ENCODE results near the gene MAP4K1. TPM values are rescaled to one million over a fixed set of nuclear protein-coding genes. Genes with fewer than 3 reads are reported as not detected.
A peak's percentile ranks its signal among the peaks of the same experiment; 100 is the strongest.

Gene MAP4K1
- polyA plus RNA-seq, 2 of the 4 experiments (the other 2 are of a cell fraction) = 1.2 to 2.6 TPM

DNA sequence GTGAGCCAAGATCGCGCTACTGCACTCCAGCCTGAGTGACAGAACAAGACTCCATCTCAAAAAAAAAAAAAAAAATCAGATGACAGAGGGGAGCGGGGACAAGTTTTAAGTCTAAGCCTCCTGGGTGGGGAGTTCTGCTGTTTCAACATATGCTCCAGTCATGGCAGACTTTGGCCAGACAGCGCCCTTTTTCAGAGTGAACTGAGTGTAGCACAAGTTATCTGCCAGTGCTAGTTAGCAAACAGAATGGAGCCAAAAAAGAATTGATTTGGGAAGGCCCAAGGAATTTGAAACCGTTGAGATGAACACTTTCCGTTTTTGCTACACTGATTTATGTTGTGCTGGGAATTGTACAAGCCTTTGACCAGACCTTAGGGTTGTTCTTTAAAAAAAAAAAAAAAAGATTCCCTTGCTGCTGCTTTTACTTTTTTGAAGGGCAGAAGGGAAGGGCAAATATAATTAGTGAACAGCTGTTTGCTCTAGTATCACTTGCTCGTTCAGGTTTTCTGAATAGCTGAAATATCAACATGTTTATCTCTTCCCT lies 35.3 kb upstream of the MAP4K1 start:
- ChIA-PET POLR2A (interaction anchor here (0.7 to 1.0 kb wide), 4 partner anchors 15 to 528 kb away, joined by 3 read pairs; no protein-coding TSS in a partner anchor), CTCF (interaction anchor here (0.6 to 20.1 kb wide), 14 partner anchors 12 to 277 kb away, joined by 3 to 336 read pairs (median 4); partner anchors contain the start of genes FAM98C, MRPS12 and SARS2)
- ATAC-seq (peak in 1 of 2 experiments; percentile 6; a peak in 2 of 6 replicates), DNase-seq (ENCODE audit: low read depth in 1 of 2, low spot score in 1 of 2) (peak in 1 of 2 experiments; percentile 82), FAIRE-seq (no peak)
- peak overlapping the region; percentile 87 to 91 for H3K27ac ChIP-seq
- H3K9me3 ChIP-seq = no peaks in the 10 kb centered on the region
- TF ChIP-seq JUN (IDR thresholded peaks at IDR 0.05) (0 out of 5 replicates have a peak, but pooled peaks of 1 of the 2 experiments have one; percentile 32), RFX5 (IDR thresholded peaks at IDR 0.05) (no peak), RAD21 (conservative IDR thresholded peaks at IDR 0.05 in 1 of 2, IDR thresholded peaks at IDR 0.05 in 1 of 2) (0 out of 5 replicates have a peak, but pooled peaks of 1 of the 2 experiments have one; percentile 7), ESRRA (IDR thresholded peaks at IDR 0.05; ENCODE audit: borderline replicate concordance, low read length) (0 out of 2 replicates have a peak, but pooled peaks have one; percentile 9)
- 11% methylated on average over 7 of the region's 7 CpGs for WGBS (ENCODE audit: missing lambda C conversion rate)
- H3K4me1 ChIP-seq = peaks cover 78% of the 10 kb centered on the region
- peak overlapping the region; percentile 83 for H3K4me2 ChIP-seq
- peak overlapping the region; percentile 85; the same call in 2 of the 3 replicates for H3K4me3 ChIP-seq

DNA sequence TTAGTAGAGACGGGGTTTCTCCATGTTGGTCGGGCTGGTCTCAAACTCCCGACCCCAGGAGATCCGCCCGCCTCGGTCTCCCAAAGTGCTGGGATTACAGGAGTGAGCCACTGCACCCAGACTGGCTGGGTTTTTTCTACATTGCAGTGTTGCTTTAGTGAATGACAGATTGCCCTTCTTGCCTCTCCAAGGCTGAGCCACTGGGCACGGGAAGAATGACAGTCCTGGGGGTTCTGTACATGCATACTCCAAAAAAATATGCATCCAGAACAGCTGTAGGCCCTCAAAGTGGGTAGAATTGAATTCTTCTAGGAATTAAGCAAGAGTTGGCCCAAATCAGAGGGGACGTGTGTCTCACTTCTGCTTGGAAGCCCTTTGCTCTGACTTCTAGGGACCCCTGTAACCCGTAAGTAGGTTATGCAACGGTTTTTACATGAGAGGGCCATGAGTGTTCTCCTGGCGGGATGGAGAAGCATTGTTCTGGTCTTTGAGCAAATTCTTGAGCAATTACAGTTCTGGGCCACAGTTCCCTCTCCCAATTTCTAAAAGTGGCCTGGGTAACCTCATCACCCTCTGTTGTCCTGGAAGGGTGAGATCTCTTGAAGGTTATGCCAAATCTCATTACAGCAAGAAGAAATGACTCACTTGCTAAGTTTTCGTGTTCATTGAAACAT lies 33.3 kb upstream of the MAP4K1 start:
- peaks cover 61% of the 10 kb centered on the region for H3K4me1 ChIP-seq
- H3K4me2 ChIP-seq = peak overlapping the region; percentile 83
- FAIRE-seq (peak; percentile 76), DNase-seq (ENCODE audit: low read depth in 1 of 2, low spot score in 1 of 2) (peak in 1 of 2 experiments; percentile 67), ATAC-seq (peak; percentile 4 to 8; a peak in 3 of 6 replicates)
- CTCF ChIA-PET = interaction anchor here (0.6 to 10.0 kb wide), 14 partner anchors 7 to 90 kb away, joined by 3 to 157 read pairs (median 4); no protein-coding TSS in a partner anchor
- TF ChIP-seq RARB (CRISPR knock-in tag; IDR thresholded peaks at IDR 0.05) (0 out of 2 replicates have a peak, but pooled peaks have one; percentile 30), EHF (CRISPR knock-in tag; IDR thresholded peaks at IDR 0.05) (0 out of 2 replicates have a peak, but pooled peaks have one; percentile 32), HOXB5 (CRISPR knock-in tag; IDR thresholded peaks at IDR 0.05) (peak; percentile 72), JUN (IDR thresholded peaks at IDR 0.05) (peak in 1 of 2 experiments; percentile 40; a peak in 2 of 5 replicates), EP300 (IDR thresholded peaks at IDR 0.05) (no peak; a peak in 1 of 5 replicates), JUNB (IDR thresholded peaks at IDR 0.05) (peak; percentile 45), ZFP36 (IDR thresholded peaks at IDR 0.05; ENCODE audit: borderline replicate concordance, partially characterized antibody) (no peak), CEBPB (IDR thresholded peaks at IDR 0.05) (peak; percentile 79 to 88; a peak in 3 of 4 replicates), TFCP2L1 (CRISPR knock-in tag; IDR thresholded peaks at IDR 0.05) (no peak), FOSL2 (IDR thresholded peaks at IDR 0.05) (no peak), FOSL2 (CRISPR knock-in tag; IDR thresholded peaks at IDR 0.05) (peak; percentile 74), GATA3 (IDR thresholded peaks at IDR 0.05; ENCODE audit: borderline replicate concordance) (0 out of 2 replicates have a peak, but pooled peaks have one; percentile 8)
- 20% methylated on average over 12 of the region's 12 CpGs for WGBS (ENCODE audit: missing lambda C conversion rate)
- peak overlapping the region; percentile 87 to 91 for H3K27ac ChIP-seq
- H3K9me3 ChIP-seq = no peaks in the 10 kb centered on the region
- H3K4me3 ChIP-seq = peak overlapping the region; percentile 85
- POLR2A ChIA-PET = interaction anchor here (1.3 to 4.1 kb wide), 2 partner anchors 8 to 30 kb away, joined by 8 to 61 read pairs; no protein-coding TSS in a partner anchor

- H3K4me1 ChIP-seq = peaks cover 55% of the 10 kb centered on the region
- ChIA-PET CTCF (interaction anchor here (0.6 to 10.0 kb wide), 16 partner anchors 8 to 91 kb away, joined by 3 to 157 read pairs (median 4); no protein-coding TSS in a partner anchor), POLR2A (interaction anchor here (1.0 to 4.1 kb wide), 6 partner anchors 9 to 187 kb away, joined by 3 to 61 read pairs (median 10); partner anchors contain the start of gene EIF3K)
- ATAC-seq (peak; percentile 7 to 14; a peak in 5 of 6 replicates), FAIRE-seq (peak; percentile 76), DNase-seq (ENCODE audit: low read depth in 1 of 2, low spot score in 1 of 2) (peak in 1 of 2 experiments; percentile 53)
- under 1% methylated on average over 8 of the region's 8 CpGs for WGBS (ENCODE audit: missing lambda C conversion rate)
- no peaks in the 10 kb centered on the region for H3K9me3 ChIP-seq
- H3K27ac ChIP-seq = peak overlapping the region; percentile 87 to 91
- H3K4me2 ChIP-seq = peak overlapping the region; percentile 83
- H3K4me3 ChIP-seq = peak overlapping the region; percentile 85
- TF ChIP-seq, protein P1, sequence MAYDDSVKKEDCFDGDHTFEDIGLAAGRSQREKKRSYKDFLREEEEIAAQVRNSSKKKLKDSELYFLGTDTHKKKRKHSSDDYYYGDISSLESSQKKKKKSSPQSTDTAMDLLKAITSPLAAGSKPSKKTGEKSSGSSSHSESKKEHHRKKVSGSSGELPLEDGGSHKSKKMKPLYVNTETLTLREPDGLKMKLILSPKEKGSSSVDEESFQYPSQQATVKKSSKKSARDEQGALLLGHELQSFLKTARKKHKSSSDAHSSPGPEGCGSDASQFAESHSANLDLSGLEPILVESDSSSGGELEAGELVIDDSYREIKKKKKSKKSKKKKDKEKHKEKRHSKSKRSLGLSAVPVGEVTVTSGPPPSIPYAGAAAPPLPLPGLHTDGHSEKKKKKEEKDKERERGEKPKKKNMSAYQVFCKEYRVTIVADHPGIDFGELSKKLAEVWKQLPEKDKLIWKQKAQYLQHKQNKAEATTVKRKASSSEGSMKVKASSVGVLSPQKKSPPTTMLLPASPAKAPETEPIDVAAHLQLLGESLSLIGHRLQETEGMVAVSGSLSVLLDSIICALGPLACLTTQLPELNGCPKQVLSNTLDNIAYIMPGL (CRISPR knock-in tag; IDR thresholded peaks at IDR 0.05; ENCODE audit: borderline replicate concordance) = no peak
- TF ChIP-seq ATOH8 (CRISPR knock-in tag; IDR thresholded peaks at IDR 0.05; ENCODE audit: low read depth) (no peak), NPAS2 (CRISPR knock-in tag; IDR thresholded peaks at IDR 0.05; ENCODE audit: borderline replicate concordance) (no peak), MAZ (IDR thresholded peaks at IDR 0.05; ENCODE audit: borderline replicate concordance, low read depth, low read length) (no peak), POLR2A (IDR thresholded peaks at IDR 0.05; ENCODE audit: low read length) (no peak), KDM5A (IDR thresholded peaks at IDR 0.05) (no peak), RARB (CRISPR knock-in tag; IDR thresholded peaks at IDR 0.05) (no peak), EHF (CRISPR knock-in tag; IDR thresholded peaks at IDR 0.05) (no peak), ZNF302 (CRISPR knock-in tag; IDR thresholded peaks at IDR 0.05) (no peak), PHF8 (IDR thresholded peaks at IDR 0.05; ENCODE audit: borderline replicate concordance, low read depth) (no peak), POLR2AphosphoS2 (conservative IDR thresholded peaks at IDR 0.05; ENCODE audit: low read length) (peak; percentile 73; the same call in 1 of the 2 replicates), NR3C1 (IDR thresholded peaks at IDR 0.05) (no peak), RCOR1 (IDR thresholded peaks at IDR 0.05; ENCODE audit: low read depth, low read length) (no peak), MAX (IDR thresholded peaks at IDR 0.05) (peak; percentile 46)
- TF ChIP-seq, protein P2, sequence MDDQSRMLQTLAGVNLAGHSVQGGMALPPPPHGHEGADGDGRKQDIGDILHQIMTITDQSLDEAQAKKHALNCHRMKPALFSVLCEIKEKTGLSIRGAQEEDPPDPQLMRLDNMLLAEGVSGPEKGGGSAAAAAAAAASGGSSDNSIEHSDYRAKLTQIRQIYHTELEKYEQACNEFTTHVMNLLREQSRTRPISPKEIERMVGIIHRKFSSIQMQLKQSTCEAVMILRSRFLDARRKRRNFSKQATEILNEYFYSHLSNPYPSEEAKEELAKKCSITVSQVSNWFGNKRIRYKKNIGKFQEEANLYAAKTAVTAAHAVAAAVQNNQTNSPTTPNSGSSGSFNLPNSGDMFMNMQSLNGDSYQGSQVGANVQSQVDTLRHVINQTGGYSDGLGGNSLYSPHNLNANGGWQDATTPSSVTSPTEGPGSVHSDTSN (IDR thresholded peaks at IDR 0.05) = 0 out of 2 replicates have a peak, but pooled peaks have one; percentile 18
These were observed 32.5 kb upstream of the MAP4K1 start for GRCh38 chr19:38650172-38650775.
